HG03196 (cell line): ENCODE measurements around the gene MGAT5.

Experiments used
- ATAC-seq: cut with Tn5 transposase; IDR thresholded peaks from one replicate; pipeline ENCODE4 v1.9.1; 2021; ENCODE audit not compliant: unreplicated experiment

The MGAT5 gene

GRCh38 chr2:134413912-134414311 is 160.0 kb downstream of the MGAT5 start:
- ATAC-seq = no peak

GRCh38 chr2:134416018-134416417 is 162.1 kb downstream of the MGAT5 start:
- ATAC-seq = no peak

- ATAC-seq = no peak
These were observed 162.8 kb downstream of the MGAT5 start for GRCh38 chr2:134416637-134417036.

GRCh38 chr2:134417968-134418582 is 164.2 kb downstream of the MGAT5 start:
- no peak for ATAC-seq

GRCh38 chr2:134420259-134420658 is 166.4 kb downstream of the MGAT5 start:
- no peak for ATAC-seq

GRCh38 chr2:134420920-134421319 is 167.0 kb downstream of the MGAT5 start:
- no peak for ATAC-seq

GRCh38 chr2:134421556-134422328 is 167.9 kb downstream of the MGAT5 start:
- ATAC-seq = no peak

GRCh38 chr2:134425724-134426496 is 172.0 kb downstream of the MGAT5 start:
- no peak for ATAC-seq

- no peak for ATAC-seq
These were observed 172.8 kb downstream of the MGAT5 start for GRCh38 chr2:134426721-134427120.

- ATAC-seq = no peak
These were observed 176.0 kb downstream of the MGAT5 start for GRCh38 chr2:134429886-134430285.

- no peak for ATAC-seq
These were observed 178.1 kb downstream of the MGAT5 start for GRCh38 chr2:134431838-134432434.

GRCh38 chr2:134432435-134432883 is 178.6 kb downstream of the MGAT5 start:
- ATAC-seq = no peak

- no peak for ATAC-seq
These were observed 179.6 kb downstream of the MGAT5 start for GRCh38 chr2:134433469-134433868.

- ATAC-seq = no peak
These were observed 180.1 kb downstream of the MGAT5 start for GRCh38 chr2:134433979-134434378.

GRCh38 chr2:134435505-134435904 is 181.6 kb downstream of the MGAT5 start:
- no peak for ATAC-seq

GRCh38 chr2:134435936-134436335 is 182.1 kb downstream of the MGAT5 start:
- ATAC-seq = no peak

- ATAC-seq = no peak
These were observed 182.8 kb downstream of the MGAT5 start for GRCh38 chr2:134436706-134437105.

GRCh38 chr2:134438371-134438770 is 184.5 kb downstream of the MGAT5 start:
- ATAC-seq = no peak

GRCh38 chr2:134440336-134440909 is 186.6 kb downstream of the MGAT5 start:
- ATAC-seq = no peak

- no peak for ATAC-seq
These were observed 187.4 kb downstream of the MGAT5 start for GRCh38 chr2:134441153-134441863.
